GM20431 (cell line): Measurements from ENCODE around the gene LANCL1.

Experiments used
- in situ Hi-C: fragments of 300-500 bp; cut with MseI, MboI; formaldehyde crosslinking; loops from one replicate; pipeline ENCODE4 v1.15.0; 2020; ENCODE audit warnings: low sequenced_read_pairs; ENCODE audit not compliant: unreplicated experiment

The LANCL1 gene

DNA sequence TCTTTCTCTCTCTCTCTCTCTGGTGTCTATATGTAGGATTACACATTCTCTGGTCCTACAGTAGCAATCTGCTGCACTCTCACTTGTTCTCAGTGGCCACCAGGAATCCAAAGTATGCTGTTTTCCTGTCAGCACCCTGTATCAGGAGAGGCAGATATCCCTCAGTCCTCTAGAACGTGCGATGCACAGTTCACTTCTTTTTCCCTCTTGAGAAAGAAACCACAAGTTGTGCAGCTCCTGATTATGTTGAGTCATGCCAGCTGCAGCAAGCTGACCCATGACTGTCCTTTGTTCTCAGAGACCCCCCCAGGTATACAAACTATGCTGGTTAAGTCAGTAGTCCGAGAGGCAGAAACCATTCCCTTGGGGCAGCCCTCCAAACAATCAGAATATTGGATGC, 54.6 kb downstream of the LANCL1 start:
- in situ Hi-C loops, result no loop called here

GRCh38 chr2:210412660-210413059, 63.9 kb downstream of the LANCL1 start:
- in situ Hi-C loops, result no loop called here

- in situ Hi-C loops, result no loop called here
These were observed 66.0 kb downstream of the LANCL1 start for GRCh38 chr2:210410542-210410941.

DNA sequence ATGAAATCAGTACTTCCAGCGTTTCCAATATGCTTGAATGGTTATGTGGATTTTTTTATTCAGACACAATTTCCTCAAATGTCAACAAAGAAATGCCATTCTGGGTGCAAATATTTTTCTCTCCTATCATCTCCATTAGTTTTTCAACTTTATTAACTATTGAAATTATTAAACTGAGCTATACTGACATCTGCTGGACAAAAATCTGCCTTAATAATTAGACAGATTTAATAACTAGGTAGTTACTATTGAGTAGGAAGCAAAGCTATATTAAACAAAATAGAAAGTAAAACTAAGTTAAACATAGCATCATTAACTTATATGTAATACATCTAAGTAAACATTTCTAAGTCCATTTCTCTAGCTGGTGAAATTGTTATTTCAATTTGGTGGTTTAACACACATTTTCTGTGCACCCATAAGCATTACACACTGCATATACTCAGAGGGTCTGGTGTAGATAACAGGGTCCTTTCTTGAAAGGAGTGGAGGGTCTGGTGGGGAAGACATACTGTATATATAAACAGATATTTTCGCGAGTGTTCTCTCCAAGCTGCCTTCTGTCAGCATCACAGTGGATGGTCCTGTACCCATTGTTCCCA, 77.0 kb downstream of the LANCL1 start:
- in situ Hi-C loops, result no loop called here

- in situ Hi-C loops, result no loop called here
These were observed 84.1 kb downstream of the LANCL1 start for GRCh38 chr2:210392469-210392881.

- in situ Hi-C loops, result no loop called here
These were observed 86.7 kb downstream of the LANCL1 start for GRCh38 chr2:210389856-210390255.

GRCh38 chr2:210388148-210388547, 88.4 kb downstream of the LANCL1 start:
- in situ Hi-C loops, result no loop called here

DNA sequence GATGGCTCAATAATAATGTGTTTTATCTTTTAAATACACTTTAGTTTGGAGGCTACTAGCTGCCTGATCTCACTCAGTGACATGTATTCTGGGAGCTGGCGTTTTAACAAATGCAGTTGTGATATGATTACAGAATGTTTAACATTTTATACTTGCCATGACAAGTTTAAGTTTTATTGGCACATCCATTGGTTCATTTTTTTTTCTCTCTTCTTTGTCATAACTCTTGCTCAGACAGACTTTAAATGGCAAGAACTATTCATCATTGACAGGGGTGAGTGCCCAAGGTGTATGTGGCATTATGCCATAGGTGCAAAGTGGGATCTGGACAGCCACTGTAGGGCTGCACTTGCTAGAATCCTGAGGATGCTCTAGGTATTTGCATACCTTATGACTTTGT, 89.5 kb downstream of the LANCL1 start:
- in situ Hi-C loops, result no loop called here
